Measurements from ENCODE around the gene ZNF628. TPM values are rescaled to one million over a fixed set of nuclear protein-coding genes. Genes with fewer than 3 reads are reported as not detected.
"Not testable (repeated sequence)": the region's sequence is repeated elsewhere in the genome, so short reads cannot be mapped to it uniquely, and the experiment has no call there.

ZNF628 gene
- total and polyA plus RNA-seq, 2 of the 4 experiments (the other 2 are of a cell fraction), result 0.18 to 1.9 TPM

DNA sequence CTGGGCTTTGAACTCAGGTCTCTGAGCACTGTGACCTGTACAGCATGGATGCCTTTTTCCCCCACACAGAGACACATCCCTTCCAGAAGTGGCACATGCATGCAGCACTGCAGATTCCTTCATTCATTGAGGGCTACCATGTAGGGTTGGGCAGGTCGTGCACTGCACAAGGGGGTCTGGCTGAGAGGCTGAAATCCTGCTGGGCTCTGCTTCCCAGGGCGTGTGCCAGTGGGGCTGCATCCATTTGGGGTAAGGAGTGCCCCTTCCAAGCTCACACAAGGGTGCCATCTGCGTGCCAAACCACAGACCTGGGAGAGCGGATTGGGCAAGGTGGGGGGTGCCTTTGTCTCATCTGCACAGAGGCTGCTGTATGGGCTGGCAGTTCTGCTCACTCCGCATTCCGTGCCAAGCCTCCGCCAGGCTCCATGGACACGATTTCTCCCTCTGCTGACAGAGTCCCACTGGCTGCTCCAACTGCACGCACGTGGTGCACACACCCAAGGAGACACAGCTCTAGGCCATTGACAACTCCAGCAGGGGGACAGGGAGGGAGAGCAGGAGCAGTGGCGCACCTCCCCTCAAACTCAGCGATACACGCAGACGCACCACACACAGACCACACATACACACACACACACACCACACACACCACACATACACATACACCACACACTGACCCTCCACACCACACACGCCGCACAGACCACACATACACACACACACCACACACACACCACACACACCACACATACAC is 28.8 kb upstream of the ZNF628 start:
- peak; percentile 21; the same call in 1 of the 2 replicates for ATAC-seq (ENCODE audit: low read depth)
- WGBS, 2 experiments (ENCODE audit: extremely low coverage in 2 of 2, insufficient read length in 1 of 2), result 48% methylated on average over 4 of the region's 16 CpGs; no CpG with 5 or more reads in 1 of the 2 experiments
- in situ Hi-C loops (cut with MboI; ENCODE audit: low sequenced_read_pairs), result no loop called here
- no peaks in the 10 kb centered on the region for H3K9me1 ChIP-seq (ENCODE audit: insufficient read depth, low read length)
- intact Hi-C loops (cut with micrococcal nuclease), result no loop called here
- no peak overlapping the region for H2AK9ac ChIP-seq (replicated peaks; ENCODE audit: low read depth, low read length, poor library complexity)
- H2BK120ac ChIP-seq (ENCODE audit: low read depth, low read length), result no peak overlapping the region
- H4K20me1 ChIP-seq (ENCODE audit: insufficient read depth, low read length), result peaks cover 8% of the 10 kb centered on the region; the same call in 1 of the 2 replicates
- peaks cover 2% of the 10 kb centered on the region; the same call in 1 of the 2 replicates for H3K4me1 ChIP-seq (ENCODE audit: control insufficient read depth, insufficient read depth, low read length)
- TF ChIP-seq CHD1 (IDR thresholded peaks at IDR 0.05; ENCODE audit: low read depth, low read length) (no peak), MAFK (IDR thresholded peaks at IDR 0.05; ENCODE audit: low read depth, low read length) (no peak)
- TF ChIP-seq, protein P1, sequence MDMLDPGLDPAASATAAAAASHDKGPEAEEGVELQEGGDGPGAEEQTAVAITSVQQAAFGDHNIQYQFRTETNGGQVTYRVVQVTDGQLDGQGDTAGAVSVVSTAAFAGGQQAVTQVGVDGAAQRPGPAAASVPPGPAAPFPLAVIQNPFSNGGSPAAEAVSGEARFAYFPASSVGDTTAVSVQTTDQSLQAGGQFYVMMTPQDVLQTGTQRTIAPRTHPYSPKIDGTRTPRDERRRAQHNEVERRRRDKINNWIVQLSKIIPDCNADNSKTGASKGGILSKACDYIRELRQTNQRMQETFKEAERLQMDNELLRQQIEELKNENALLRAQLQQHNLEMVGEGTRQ (IDR thresholded peaks at IDR 0.05; ENCODE audit: low read depth, low read length), result peak; percentile 22; the same call in 1 of the 2 replicates
- peak overlapping the region; percentile 72 for H2AFZ ChIP-seq (replicated peaks; ENCODE audit: low read length, poor library complexity)
- no peak overlapping the region for H4K91ac ChIP-seq (ENCODE audit: insufficient read depth, low read depth, low read length)
- no peak overlapping the region for H3K18ac ChIP-seq (ENCODE audit: low read depth, low read length)
- H2BK5ac ChIP-seq (ENCODE audit: low read depth, low read length, poor library complexity, severe bottlenecking), result peak overlapping the region; percentile 80
- H3K9ac ChIP-seq (ENCODE audit: low read depth, low read length), result no peak overlapping the region
- no peak overlapping the region for H2BK20ac ChIP-seq (ENCODE audit: low read depth, low read length)
- H3K14ac ChIP-seq (replicated peaks; ENCODE audit: low read depth, low read length), result no peak overlapping the region
- no TSS peak for BruUV-seq (replicated peaks)
- no peak overlapping the region for H3K4me3 ChIP-seq (ENCODE audit: insufficient read depth, low read depth, low read length)
- no peak overlapping the region for H3K23ac ChIP-seq (ENCODE audit: low read depth, low read length)
- H4K8ac ChIP-seq (ENCODE audit: low read depth in 2 of 2, low read length in 2 of 2), result no peak overlapping the region
- no peaks in the 10 kb centered on the region for H3K79me1 ChIP-seq (ENCODE audit: low read depth in 1 of 2, low read length in 2 of 2)
- DNase-seq, result peak; percentile 15
- no peak overlapping the region for H3K4ac ChIP-seq (ENCODE audit: low read depth, low read length)
- peaks cover 66% of the 10 kb centered on the region for H3K27me3 ChIP-seq (ENCODE audit: control insufficient read depth, insufficient read depth, low read length)
- ChIA-PET POLR2A (ENCODE audit: unreplicated experiment) (no interaction called here), CTCF (no interaction called here)
- H3K9me3 ChIP-seq (ENCODE audit: control insufficient read depth, insufficient read depth, low read length), result no peaks in the 10 kb centered on the region
- peak overlapping the region; percentile 16; the same call in 1 of the 2 replicates for H2AK5ac ChIP-seq (ENCODE audit: low read depth, low read length)
- no peak overlapping the region for H2BK15ac ChIP-seq (ENCODE audit: low read depth, low read length)
- H3K56ac ChIP-seq (ENCODE audit: extremely low read depth, insufficient read depth, low read length), result no peak overlapping the region
- no peak overlapping the region for H3K27ac ChIP-seq (ENCODE audit: insufficient read depth, low read length)
- dilution Hi-C loops (cut with HindIII; ENCODE audit: low sequenced_read_pairs, unreplicated experiment), result no loop called here
- no peaks in the 10 kb centered on the region for H3K36me3 ChIP-seq (ENCODE audit: control insufficient read depth, insufficient read depth, low read length)
- no peak overlapping the region for H4K5ac ChIP-seq (ENCODE audit: low read depth, low read length)
- no peak overlapping the region for H3K4me2 ChIP-seq (ENCODE audit: low read depth, low read length)

DNA sequence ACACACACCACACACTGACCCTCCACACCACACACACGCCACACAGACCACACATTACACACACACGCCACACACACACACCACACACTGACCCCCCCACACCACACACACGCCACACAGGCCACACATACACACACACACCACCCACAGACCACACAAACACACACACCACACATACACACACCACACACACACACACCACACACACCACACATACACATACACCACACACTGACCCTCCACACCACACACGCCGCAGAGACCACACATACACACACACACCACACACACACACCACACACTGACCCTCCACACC is 28.3 kb upstream of the ZNF628 start:
- H3K4ac ChIP-seq (ENCODE audit: low read depth, low read length); CTCF ChIA-PET; ATAC-seq (ENCODE audit: low read depth); H3K14ac ChIP-seq (replicated peaks; ENCODE audit: low read depth, low read length); H2BK15ac ChIP-seq (ENCODE audit: low read depth, low read length); H3K36me3 ChIP-seq (ENCODE audit: control insufficient read depth, insufficient read depth, low read length); H2AFZ ChIP-seq (replicated peaks; ENCODE audit: low read length, poor library complexity); H3K9me3 ChIP-seq (ENCODE audit: control insufficient read depth, insufficient read depth, low read length); H4K5ac ChIP-seq (ENCODE audit: low read depth, low read length); in situ Hi-C loops (cut with MboI; ENCODE audit: low sequenced_read_pairs); DNase-seq; H2BK20ac ChIP-seq (ENCODE audit: low read depth, low read length); H3K9me1 ChIP-seq (ENCODE audit: insufficient read depth, low read length); H3K56ac ChIP-seq (ENCODE audit: extremely low read depth, insufficient read depth, low read length); H3K18ac ChIP-seq (ENCODE audit: low read depth, low read length); H3K9ac ChIP-seq (ENCODE audit: low read depth, low read length); H3K4me2 ChIP-seq (ENCODE audit: low read depth, low read length); BruUV-seq (replicated peaks); H3K4me3 ChIP-seq (ENCODE audit: insufficient read depth, low read depth, low read length); H3K4me1 ChIP-seq (ENCODE audit: control insufficient read depth, insufficient read depth, low read length); dilution Hi-C loops (cut with HindIII; ENCODE audit: low sequenced_read_pairs, unreplicated experiment); POLR2A ChIA-PET (ENCODE audit: unreplicated experiment); H3K27ac ChIP-seq (ENCODE audit: insufficient read depth, low read length); H2AK9ac ChIP-seq (replicated peaks; ENCODE audit: low read depth, low read length, poor library complexity); H3K79me1 ChIP-seq (ENCODE audit: low read depth in 1 of 2, low read length in 2 of 2); H2BK120ac ChIP-seq (ENCODE audit: low read depth, low read length); H4K91ac ChIP-seq (ENCODE audit: insufficient read depth, low read depth, low read length); H3K23ac ChIP-seq (ENCODE audit: low read depth, low read length); H4K8ac ChIP-seq (ENCODE audit: low read depth in 2 of 2, low read length in 2 of 2); intact Hi-C loops (cut with micrococcal nuclease): not testable (repeated sequence)
- Histone ChIP-seq H4K20me1 (ENCODE audit: insufficient read depth, low read length) (peaks cover 10% of the 10 kb centered on the region; the same call in 1 of the 2 replicates), H2AK5ac (ENCODE audit: low read depth, low read length) (peak overlapping the region; percentile 16; the same call in 1 of the 2 replicates), H3K27me3 (ENCODE audit: control insufficient read depth, insufficient read depth, low read length) (peaks cover 61% of the 10 kb centered on the region), H2BK5ac (ENCODE audit: low read depth, low read length, poor library complexity, severe bottlenecking) (peak overlapping the region; percentile 80)
- 83% methylated on average over 2 of the region's 5 CpGs; no CpG with 5 or more reads in 1 of the 2 experiments for WGBS, 2 experiments (ENCODE audit: extremely low coverage in 2 of 2, insufficient read length in 1 of 2)
